Mucosa of gallbladder (tissue), 1 donor: Measurements from ENCODE around the gene GATA2. TPM values are rescaled to one million over a fixed set of nuclear protein-coding genes. Genes with fewer than 3 reads are reported as not detected.

ENCODE experiments used
- DNase-seq: peaks from one replicate; pipeline ENCODE4 v3.0.0-alpha.2; 2020; ENCODE audit warnings: low spot score
- total RNA-seq: library from RNA; stranded (reverse); gene quantifications from one replicate; pipeline ENCODE4 v1.2.1, GENCODE V29; 2021
- donor health status: DM: no; HTN: no; CAD: no.

GATA2 gene
- total RNA-seq = 22.8 TPM

DNA sequence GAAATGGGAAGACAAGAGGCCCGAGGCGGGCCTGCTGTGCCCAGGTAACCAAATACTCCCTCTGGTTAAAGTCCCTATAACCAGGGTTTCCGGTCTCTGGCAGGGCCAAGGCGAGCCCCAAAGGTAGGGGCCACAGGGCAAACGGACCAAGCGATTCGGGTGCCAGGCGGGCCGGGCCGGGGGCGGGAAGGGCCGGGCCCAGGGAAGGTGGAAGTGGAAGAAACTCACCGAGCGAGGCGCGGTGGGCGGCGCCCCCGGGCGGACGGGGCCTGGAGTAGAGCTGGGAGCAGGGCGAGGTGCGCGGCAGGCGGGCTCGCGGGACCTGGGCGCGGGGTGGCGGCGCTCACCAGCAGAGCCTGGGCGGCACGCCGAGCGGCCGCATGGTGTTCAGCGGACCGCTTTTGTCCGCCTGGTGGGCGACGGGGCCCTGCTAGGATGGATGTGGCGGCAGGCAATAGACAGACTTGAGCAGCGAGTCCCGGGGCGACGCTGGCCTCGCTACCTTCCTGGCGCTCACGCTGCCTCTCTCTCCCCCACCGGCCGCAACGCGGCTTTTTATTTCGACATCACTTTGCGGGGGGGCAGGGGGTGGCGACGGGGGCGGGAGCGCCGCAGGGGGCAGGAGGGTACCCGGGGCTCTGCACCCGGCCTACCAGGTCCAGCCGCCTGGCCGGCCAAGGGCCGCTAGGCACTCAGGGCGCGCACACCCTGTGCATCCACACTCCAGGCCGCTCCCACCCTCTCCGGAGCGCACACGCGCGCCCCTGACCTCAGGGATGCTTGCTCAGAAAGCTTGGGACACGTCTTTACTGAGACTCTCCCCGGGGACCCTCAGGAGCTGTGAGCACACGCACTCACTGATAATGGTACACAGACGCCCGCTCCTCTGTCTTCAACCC is at the start of gene GATA2:
Gene GATA2, minus strand, starts transcription at position 531 of the 899 bp plus-strand sequence. CDS start 6,170 bp downstream, outside the sequence.
- DNase-seq = no peak

DNA sequence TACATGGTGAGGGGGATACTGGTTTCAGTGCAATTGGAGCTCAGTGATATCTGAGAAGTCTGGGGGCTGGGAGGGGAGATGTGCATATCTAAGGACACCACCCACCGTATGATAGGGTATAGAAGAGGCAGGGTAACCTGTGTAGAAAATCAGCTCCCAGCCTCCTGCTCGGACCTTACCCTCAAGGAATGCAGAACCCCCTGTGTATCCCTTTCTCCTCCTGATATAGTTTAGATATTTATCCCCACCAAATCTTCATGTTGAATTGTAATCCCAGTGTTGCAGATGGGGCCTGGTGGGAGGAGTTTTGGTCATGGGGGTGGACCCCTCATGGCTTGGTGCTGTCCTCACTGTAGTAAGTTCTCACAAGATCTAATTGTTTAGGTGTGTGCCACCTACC is 48.2 kb upstream of the GATA2 start:
- DNase-seq = no peak

DNA sequence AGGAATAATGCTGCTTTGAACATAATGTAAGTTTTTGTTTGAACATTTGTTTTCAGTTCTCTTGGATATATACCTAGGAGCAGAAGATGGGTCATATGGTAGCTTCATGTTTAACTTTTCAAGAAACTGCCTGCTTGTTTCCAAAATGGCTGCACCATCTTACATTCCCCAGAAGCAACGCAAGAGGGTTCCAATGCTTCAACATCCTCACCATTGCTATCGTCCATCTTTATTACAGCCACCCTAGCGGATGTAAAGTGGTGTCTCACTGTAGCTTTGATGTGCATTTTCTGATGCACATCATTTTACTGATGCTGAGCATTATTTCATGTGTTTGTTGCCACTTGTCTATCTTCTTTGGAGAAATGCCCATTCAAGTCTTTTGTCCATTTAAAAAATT is 46.4 kb upstream of the GATA2 start:
- no peak for DNase-seq

DNA sequence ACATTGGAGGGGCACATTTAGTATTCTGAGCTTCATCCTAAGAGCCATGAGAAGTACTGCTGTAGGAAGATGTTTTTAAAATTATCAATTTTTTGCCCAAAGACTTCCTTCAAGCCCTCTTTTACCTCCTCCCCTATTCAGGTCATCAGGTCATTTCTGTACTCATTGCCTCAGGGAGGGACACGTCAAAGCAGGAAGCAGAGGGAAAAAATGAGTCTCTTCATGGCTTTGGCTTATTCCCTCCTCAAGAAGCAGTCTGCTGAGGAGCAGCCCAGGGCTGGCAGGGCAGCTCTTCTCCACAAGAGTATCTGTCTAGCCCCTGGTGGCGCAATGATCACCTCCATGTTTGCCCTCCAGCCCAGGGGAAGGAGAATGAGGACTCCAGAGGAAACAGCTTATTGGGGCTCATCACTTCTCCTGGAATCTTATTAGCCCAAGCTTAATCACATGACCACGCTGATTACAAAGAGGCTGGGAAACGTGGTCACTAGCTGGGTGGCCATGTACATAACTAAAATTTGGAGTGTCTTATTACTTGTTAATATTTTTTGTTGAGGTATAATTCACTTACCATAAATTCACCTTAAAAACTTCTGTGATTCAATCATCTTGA is 44.2 kb upstream of the GATA2 start:
- no peak for DNase-seq

DNA sequence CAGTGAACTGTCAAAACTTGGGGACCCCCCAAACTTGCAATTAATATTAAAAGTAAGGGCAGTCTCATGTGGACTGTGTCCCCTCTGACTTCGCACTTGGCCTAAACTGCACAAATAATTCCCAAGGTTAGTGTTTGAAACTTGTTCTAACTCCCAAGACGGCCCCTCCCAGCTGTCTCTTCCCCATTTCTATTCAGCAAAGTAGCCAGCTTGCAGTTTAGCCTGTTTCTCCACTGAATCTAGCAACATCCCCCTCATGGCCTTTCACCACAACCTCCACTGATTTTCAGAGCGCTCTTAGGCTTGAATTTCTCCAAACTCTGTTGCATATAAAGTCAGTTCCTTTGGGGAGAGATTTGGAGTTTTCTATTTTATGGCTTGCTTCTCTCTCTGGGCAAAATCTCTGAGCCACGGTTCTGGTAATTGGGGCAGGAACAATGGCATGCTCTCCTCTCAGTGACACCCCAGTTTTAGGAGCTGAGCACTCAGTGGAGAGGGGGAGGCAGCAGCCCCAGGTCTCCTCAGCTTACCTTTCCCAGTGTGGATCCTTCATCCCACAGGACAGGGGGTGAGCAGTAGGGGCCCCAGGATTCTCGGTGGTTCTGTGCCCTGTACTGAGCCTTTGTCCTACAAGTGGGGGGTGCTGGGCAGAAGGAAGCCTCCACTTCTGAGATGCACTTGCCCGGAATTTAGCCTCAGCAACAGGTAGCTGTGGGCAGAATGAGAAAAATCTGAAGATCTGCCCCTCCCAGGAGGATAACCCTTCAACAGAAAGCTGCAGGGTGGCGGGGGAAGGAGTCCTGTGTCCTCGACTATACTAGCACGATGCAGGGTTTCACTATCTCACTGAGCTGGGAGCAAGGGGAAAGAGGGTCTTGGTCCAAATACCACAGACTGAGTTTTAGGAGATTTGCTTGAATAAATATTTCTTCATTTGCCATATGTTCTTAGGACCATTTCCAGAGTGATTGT is 39.3 kb upstream of the GATA2 start:
- no peak for DNase-seq

DNA sequence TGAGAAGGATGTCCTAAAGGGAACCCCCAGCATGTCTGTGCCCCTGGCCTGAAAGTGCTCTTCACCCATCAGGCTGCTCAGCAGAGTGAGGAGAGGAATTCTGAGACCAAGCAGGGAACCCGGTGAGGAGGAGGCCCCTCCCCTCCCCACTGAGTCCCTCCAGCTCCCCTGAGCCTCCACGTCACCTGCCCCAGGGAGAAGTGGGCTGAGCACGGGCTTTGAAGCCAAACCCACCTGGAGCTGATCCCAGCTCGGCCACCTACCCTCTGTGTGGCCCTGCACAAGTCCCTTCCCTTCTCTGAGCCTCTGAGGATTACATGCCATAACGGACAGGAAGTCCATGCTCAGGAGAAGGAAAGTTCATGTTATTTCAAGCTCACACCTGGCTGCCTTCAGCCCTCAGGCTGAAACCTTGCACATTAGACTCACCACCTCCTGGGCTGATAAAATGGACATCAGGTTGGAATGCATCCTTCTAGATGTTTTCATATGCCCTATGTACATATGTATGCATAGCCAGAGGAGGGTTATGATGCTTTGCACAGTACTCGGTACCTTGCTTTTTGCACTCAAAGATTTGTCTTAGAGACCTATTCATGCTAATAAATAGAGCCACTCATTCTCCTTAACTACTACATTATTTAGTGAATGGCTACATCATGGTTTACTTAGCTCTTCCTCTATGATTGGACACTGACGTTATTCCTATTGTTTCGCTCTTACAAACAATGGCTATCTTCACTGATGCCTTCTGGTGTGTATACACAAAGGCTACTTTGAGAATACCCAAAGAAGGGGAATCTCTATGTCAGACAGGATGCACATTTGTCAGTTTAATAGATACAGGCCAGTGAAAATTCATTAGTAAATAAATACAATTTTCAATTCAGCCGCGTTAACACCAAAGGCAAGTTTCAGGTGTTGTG is 31.6 kb upstream of the GATA2 start:
- DNase-seq = no peak

DNA sequence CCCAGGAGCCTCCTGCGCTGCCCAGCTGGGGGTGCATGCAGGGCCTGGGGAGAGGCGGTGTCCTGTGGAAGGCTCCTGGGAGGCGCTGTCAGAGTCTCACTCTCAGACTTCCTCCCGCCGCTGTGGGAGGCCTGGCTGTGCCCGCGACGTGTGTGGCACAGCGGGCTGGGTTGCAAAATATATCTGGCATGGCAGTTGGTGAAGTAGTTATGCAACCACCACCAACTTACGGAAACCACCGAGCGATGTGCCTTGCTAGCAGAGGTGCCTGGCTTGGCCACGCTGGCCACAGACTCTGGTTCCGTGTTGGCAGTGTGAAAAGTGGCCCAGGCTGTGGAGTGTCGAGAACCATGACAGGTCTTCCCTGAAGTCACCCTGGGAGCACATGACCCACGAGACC is 30.6 kb upstream of the GATA2 start:
- no peak for DNase-seq

DNA sequence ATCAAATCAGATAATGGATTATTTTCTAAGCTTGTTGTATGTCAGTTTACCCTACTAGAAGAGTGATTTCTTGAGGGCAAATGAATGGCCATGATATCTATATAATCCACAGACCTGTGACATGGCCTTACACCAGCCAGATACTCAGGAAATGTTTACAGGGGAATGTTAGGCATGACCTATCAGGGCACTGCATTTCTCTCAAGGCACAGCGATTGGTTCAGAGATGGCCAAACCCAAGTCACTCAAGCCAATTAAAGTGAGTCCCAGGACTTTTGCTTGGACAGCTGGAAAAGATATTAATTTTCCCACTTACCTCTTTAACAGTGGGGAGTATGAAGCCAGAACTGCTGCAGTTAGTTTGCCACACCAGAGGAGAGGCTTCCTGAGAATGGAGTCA is 28.7 kb upstream of the GATA2 start:
- no peak for DNase-seq

DNA sequence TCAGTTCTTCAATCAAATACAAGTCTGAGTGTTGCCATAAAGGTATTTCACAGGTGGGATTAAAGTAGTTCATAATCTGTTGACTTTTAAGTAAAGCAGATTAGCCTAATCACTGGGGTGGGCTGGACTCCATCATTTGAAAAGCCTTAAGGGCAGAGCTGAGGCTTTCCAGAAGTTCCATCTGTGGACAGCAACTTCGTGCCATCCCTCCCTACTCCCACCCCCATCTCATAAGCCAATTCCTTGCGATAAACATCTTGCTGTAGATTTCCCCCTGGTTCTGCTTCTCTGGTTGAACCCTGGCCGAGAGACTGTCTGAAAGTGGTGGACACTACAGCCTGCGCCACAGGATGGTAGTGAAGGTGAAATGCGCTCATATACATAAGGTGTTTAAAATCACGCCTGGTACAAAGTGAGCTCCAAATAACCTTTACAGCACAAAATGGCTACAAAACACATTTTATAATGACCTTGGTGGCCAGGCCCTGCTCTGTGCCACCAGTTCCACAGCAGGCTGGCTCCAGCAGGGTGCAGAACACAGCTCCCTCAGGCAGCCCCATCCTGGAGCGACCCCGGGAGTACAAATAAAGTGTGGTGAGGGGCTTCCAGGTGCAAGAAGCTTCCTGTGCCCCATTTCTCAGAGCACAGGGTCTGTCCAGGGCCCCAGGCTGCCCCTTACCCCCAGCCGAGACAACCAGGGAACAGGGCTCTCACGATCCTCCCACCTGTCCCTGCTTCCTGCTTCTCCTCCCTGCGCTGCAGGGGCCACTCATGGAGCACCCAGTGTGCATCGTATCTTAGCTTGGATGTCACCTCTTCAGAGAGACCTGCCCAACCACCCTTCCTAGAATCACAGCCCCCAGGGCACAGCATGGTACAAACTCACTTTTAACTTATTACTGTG is 25.8 kb upstream of the GATA2 start:
- no peak for DNase-seq

DNA sequence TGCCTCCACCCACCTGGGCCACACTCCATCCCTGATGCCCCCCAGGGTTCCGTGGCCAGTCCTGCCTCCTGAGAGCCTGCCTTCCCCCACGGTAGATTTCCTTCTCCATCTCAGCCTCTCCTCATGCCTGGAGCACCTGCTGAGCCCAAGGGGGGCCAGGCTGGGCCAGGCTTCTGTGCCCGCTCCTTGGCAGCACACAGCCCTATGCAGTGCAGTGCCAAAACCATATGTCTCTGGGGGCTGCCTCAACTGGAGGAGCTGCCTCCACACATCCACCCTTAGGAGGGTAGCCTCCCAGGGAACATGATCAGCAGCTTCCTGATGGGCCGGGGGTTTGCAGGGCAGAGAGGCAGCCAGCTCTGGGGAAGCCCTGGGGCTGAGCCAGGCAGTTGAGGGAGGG is 24.6 kb upstream of the GATA2 start:
- no peak for DNase-seq

DNA sequence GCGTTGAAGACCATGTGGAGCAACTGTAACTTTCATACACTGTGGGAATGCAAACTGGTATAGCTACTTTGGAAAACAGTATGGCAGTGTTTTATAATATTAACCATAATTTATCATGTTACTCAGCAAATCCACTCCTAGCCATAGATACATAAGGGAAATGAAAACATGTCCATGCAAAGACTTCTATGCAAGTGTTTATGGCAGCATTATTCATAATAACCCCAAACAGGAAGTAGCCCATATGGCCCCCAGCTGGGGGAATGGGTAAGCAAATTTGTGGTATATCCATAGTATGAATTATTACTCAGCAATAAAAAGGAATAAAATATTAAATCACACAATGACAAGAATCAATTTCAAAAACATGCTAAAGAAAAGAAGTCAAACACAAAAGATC is 23.0 kb upstream of the GATA2 start:
- no peak for DNase-seq

DNA sequence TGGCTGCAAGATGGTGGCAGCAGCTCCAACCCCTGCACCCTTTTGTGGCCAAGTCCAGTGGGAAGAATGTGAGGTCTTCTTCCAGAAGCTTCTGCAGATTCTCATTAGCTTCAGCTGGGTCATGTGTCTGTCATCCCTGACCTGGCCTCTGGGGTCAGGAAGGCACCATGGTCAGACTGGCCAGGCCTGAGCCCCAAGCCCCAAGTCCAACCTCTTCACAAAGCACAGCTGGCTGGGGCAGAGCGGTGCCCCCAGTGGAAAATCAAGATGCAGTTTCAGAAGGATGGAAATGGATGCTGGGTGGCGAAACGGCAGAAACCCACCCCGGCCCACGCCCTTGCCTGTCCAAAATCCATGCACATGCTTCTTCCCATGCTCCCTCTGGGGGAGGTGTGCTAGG is 15.9 kb upstream of the GATA2 start:
- no peak for DNase-seq

DNA sequence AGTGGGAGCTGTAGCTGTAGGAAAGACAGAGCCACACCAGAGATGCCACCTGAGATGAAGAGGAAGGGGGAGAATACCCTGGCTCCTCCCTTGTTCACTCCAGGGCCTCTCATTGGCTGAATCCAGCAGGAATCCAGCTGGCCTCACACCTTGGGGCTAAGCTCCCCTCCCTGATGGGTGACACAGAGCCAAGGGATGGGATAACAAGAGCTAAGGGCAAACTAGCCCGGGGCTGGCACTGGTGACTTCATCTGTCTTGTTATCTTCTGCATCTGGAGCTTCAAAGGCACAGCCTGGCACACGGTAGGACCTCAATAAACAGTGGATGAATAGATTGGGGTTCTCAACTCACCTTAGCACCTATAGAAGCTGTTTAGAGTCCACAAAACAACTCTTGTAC is 13.8 kb upstream of the GATA2 start:
- no peak for DNase-seq

DNA sequence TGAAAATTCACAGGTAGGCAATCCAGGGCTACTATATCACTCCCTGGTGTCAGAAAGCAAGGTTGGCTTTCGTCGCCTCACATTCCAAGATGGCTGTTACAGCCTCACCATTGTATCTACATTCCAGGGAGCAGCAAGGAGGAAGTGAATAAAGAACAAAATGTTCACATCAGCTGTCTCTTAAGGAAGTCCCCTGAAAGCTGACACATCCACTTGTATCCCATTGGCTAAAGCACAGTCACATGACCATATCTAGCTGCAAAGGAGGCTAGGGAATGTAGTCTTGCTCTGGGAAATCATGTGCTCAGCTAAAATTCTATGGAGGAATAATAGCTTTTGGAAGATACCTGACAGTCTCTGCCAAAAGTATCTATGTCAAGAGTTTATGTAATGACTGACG is 12.8 kb upstream of the GATA2 start:
- no peak for DNase-seq

DNA sequence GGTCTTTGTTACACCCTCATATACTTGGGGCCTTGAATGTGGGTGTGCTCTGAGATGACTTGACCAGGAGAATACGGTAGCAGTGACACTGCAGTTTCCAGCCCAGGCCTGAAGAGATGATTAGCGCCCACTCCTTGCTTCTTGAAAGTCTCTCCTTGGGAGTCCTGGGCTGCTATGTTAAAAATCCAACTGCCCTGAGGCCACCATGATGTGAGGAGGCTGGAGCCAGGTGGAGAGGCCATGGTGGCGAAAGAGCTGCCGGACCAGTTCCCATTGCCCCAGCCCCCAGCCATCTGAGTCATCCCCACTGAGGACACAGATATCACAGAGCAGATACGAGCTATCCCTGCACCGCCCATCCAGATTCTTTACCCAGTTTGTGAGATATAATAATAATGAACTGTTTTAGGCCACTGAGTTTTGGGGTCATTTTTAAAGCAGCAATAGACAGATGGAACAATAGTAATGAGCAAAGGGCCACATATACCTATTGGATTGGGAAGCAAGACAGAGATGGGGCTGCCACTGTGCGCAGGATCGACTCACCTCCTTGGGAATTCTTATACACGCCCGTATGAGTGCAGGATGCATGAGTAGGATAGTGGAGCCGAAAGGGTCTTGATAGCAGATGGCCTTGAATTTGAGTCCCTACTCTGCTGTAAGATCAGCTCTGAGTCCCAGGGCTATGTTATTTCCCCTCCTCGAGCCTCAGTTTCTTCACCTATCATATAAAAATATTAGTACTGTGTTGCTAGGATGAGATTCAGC is 12.1 kb upstream of the GATA2 start:
- DNase-seq = no peak

DNA sequence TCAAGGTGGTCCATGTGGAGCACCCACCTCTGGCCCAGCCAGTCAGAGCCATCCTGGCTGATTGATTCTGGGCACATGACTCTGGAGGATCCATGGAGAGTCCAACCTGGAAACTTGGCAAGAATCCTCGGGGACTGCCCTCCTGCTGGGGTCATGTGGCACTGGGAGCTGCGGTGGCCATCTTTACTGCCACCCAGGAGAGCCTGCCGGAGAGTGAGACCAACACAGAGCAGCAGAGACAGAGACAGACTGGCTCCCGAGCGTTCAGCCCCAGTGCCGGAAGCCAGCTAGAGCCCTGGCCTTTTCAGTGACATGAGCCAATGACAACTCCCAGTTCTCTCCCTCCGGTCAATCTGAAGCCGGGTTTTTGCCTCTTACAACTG is 11.5 kb upstream of the GATA2 start:
- peak; percentile 9 for DNase-seq

DNA sequence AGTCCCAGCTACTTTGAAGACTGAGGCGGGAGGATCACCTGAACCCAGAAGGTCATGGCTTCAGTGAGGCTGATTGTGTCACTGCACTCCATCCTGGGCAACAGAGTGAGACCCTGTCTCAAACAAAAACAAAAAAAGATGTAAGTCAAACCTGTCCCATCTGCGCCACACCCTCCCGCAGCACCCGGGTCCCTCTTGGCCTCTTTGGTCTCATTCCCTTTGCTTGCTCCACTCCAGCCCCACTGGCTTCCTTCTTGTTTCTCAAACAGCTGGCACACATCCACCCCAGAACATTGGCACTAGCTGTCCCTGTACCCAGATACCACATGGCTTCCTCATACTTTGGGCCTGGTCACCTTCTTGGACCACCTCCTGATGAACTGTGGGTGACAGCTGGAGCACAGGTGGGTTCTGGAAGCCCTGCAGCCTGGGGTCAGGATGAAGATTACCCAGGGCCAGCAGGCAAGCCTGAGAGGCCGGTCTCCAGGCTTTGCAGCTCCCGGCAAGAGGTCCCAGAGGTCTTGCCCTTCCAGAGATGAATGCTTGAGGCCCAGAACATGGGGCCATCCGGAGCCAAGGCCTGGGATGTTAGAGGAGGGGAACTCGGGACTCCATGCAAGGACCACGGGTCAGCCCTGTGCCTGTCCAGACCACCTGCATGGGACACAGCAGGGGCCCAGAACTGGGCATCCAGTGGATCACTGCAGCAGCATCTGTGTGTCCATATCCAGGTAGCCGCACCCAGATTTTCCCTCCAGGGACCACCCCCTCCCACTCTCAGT is 10.9 kb upstream of the GATA2 start:
- no peak for DNase-seq

DNA sequence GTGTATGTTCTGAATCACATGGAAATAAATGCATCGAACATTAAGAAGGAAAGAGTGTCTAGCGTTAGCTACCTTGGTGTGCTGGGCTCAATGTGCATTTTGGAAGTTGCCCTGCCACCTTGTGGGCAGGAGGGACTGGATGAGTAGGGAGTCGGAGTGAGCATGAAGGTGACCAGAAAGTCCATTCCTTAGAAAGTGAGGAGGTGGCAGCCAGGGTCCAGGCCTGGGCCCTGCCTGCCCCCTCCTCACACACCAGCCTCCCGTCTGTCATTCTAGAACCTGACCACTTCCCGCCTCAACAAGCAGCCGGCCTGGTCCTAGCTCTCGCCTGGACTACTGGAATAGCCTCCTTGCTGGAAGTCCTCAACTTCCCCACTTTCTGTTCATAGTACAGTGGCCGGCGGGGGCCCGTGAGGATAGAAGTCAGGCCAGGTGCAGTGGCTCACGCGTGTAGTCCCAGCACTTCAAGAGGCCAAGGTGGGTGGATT is 10.2 kb upstream of the GATA2 start:
- DNase-seq = no peak
